HCT116 (cell line): ENCODE data around the gene CNPY2. TPM values are rescaled to one million over a fixed set of nuclear protein-coding genes. Genes with fewer than 3 reads are reported as not detected.

Experiments used
- ATAC-seq: fragments of 200-7000 bp; cut with Tn5 transposase; 2 replicates; pipeline ENCODE4 v1.9.1; 2020; ENCODE audit warnings: mild to moderate bottlenecking, moderate library complexity
- BruUV-seq: library from RNA; stranded (reverse); fragments of 400-500 nt; replicated peaks from 2 replicates; lab custom pipeline; 2021; lab: Mats Ljungman, UMichigan
- CTCF ChIA-PET: fragments of 300-600 bp; sonication (Branson Sonifier 250); formaldehyde crosslinking; loops from one replicate; lab custom pipeline; 2021; ENCODE audit warnings: antibody characterized with exemption; lab: Charles Lee
- POLR2A ChIA-PET: fragments of 300-600, 350-600 bp; sonication (Branson Sonifier 250); formaldehyde crosslinking; loops from one replicate; lab custom pipeline; 2021; ENCODE audit warnings: antibody characterized with exemption; lab: Charles Lee
- RAD21 ChIA-PET, 2 experiments: fragments of 300-600 bp; sonication (Branson Sonifier 250); formaldehyde crosslinking; loops; one replicate each; lab custom pipeline; 2023; ENCODE audit warnings: low total read pairs in 2 of 2; ENCODE audit not compliant: uncharacterized antibody in 2 of 2, unreplicated experiment in 2 of 2, low non-redundant PET in 1 of 2; lab: Charles Lee
- DNase-seq: peaks from one replicate; pipeline ENCODE4 v3.0.0-alpha.2; 2010; ENCODE audit warnings: low read depth, low spot score
- H2AFZ ChIP-seq: fragments of 200-600 bp; shearing (Covaris generic), sonication (generic); 2 replicates; pipeline ENCODE4 v1.6.1; 2017; ENCODE audit warnings: low read depth, mixed run types, mixed read lengths, antibody characterized with exemption, low read length; ENCODE audit not compliant: poor library complexity, severe bottlenecking
- H3K27ac ChIP-seq: 2 replicates; pipeline ENCODE4 v1.5.1; 2012; ENCODE audit warnings: low read depth, low read length
- H3K27me3 ChIP-seq: fragments of 200-600 bp; sonication (generic); 2 replicates; pipeline ENCODE4 v1.6.1; 2016; ENCODE audit warnings: mixed run types, low read length, mixed read lengths; ENCODE audit not compliant: insufficient read depth
- H3K36me3 ChIP-seq, 2 experiments: fragments of 200-500 bp in 1 of 2; fragments of 200-600 bp in 1 of 2; sonication (Bioruptor generic) in 1 of 2; sonication (generic) in 1 of 2; 2 replicates each; pipeline versions ENCODE4 v1.5.1 to v1.6.1; 2014 to 2016; ENCODE audit warnings: low read length in 2 of 2, inconsistent platforms in 1 of 2, mixed read lengths in 1 of 2, mixed run types in 1 of 2; ENCODE audit not compliant: insufficient read depth in 2 of 2, control insufficient read depth in 1 of 2
- H3K4me1 ChIP-seq, 2 experiments: fragments of 200-600 bp in 1 of 2; sonication (generic) in 1 of 2; 2 replicates each; pipeline versions ENCODE4 v1.5.1 to v1.6.1; 2012 to 2017; ENCODE audit warnings: low read length in 2 of 2, inconsistent platforms in 1 of 2, mild to moderate bottlenecking in 1 of 2, mixed read lengths in 1 of 2, mixed run types in 1 of 2, moderate library complexity in 1 of 2; ENCODE audit not compliant: insufficient read depth in 2 of 2, control insufficient read depth in 1 of 2
- H3K4me2 ChIP-seq: fragments of 200-600 bp; sonication (generic); 2 replicates; pipeline ENCODE4 v1.6.1; 2017; ENCODE audit warnings: mixed run types, low read length, mixed read lengths
- H3K4me3 ChIP-seq, 2 experiments: fragments of 200-600 bp in 1 of 2; sonication (generic) in 1 of 2; replicated peaks in 1 of 2; 2 replicates each; pipeline ENCODE4 v1.5.1; 2011 to 2016; ENCODE audit warnings: low read length in 2 of 2, control low read depth in 1 of 2, low read depth in 1 of 2, mild to moderate bottlenecking in 1 of 2, mixed read lengths in 1 of 2, mixed run types in 1 of 2
- H3K79me2 ChIP-seq: fragments of 200-600 bp; sonication (generic); 2 replicates; pipeline ENCODE4 v1.6.1; 2017; ENCODE audit warnings: mild to moderate bottlenecking, mixed run types, low read length, moderate library complexity, mixed read lengths; ENCODE audit not compliant: insufficient read depth
- H3K9ac ChIP-seq: fragments of 200-600 bp; sonication (generic); 2 replicates; pipeline ENCODE4 v1.6.1; 2016; ENCODE audit warnings: low read length, mixed read lengths
- H3K9me2 ChIP-seq: fragments of 200-600 bp; sonication (generic), shearing (Covaris generic); 2 replicates; pipeline ENCODE4 v1.6.1; 2017; ENCODE audit warnings: mixed run types, mild to moderate bottlenecking, moderate library complexity; ENCODE audit not compliant: insufficient read depth
- H3K9me3 ChIP-seq, 2 experiments: fragments of 200-500 bp in 1 of 2; fragments of 200-600 bp in 1 of 2; sonication (Bioruptor generic) in 1 of 2; sonication (generic) in 1 of 2; 2 replicates each; pipeline ENCODE4 v1.6.1; 2014 to 2017; ENCODE audit warnings: low read length in 2 of 2, mixed read lengths in 2 of 2, inconsistent platforms in 1 of 2, low read depth in 1 of 2, mild to moderate bottlenecking in 1 of 2, mixed run types in 1 of 2, moderate library complexity in 1 of 2; ENCODE audit not compliant: control insufficient read depth in 1 of 2, insufficient read depth in 1 of 2
- H4K20me1 ChIP-seq: fragments of 200-600 bp; sonication (generic), shearing (Covaris generic); 2 replicates; pipeline ENCODE4 v1.6.1; 2017; ENCODE audit warnings: mixed run types, mild to moderate bottlenecking, moderate library complexity; ENCODE audit not compliant: insufficient read depth
- CBX3 ChIP-seq: IDR thresholded peaks from 2 replicates; pipeline ENCODE4 v1.6.1; 2012; ENCODE audit warnings: low read depth
- FOSL1 ChIP-seq: IDR thresholded peaks from 2 replicates; pipeline ENCODE4 v1.6.1; 2012; ENCODE audit warnings: low read depth
- JUND ChIP-seq: IDR thresholded peaks from 2 replicates; pipeline ENCODE4 v1.6.1; 2012
- POLR2AphosphoS5 ChIP-seq: IDR thresholded peaks from 2 replicates; pipeline ENCODE4 v1.6.1; 2011; ENCODE audit warnings: mild to moderate bottlenecking, low read depth, low read length, moderate library complexity
- RAD21 ChIP-seq: IDR thresholded peaks from 2 replicates; pipeline ENCODE4 v1.6.1; 2012; ENCODE audit warnings: low read depth, mild to moderate bottlenecking
- SRF ChIP-seq: IDR thresholded peaks from 2 replicates; pipeline ENCODE4 v1.6.1; 2012; ENCODE audit warnings: low read depth
- YY1 ChIP-seq: IDR thresholded peaks from 2 replicates; pipeline ENCODE4 v1.6.1; 2011; ENCODE audit warnings: low read length, low read depth, moderate library complexity, mild to moderate bottlenecking; ENCODE audit not compliant: insufficient replicate concordance; ENCODE audit errors: extremely low read depth
- intact Hi-C: fragments of 100-400 bp; cut with micrococcal nuclease; formaldehyde crosslinking; loops from 2 replicates; pipeline ENCODE4 v1.10.0; 2022
- total RNA-seq: library from RNA; stranded (reverse); gene quantifications from one replicate; pipeline ENCODE4 v1.2.1, GENCODE V29; 2021; ENCODE audit not compliant: unreplicated experiment
- TF ChIP-seq, protein P1 (sequence below): IDR thresholded peaks from 2 replicates; pipeline ENCODE4 v1.6.1; 2012

Gene CNPY2
- total RNA-seq, 1 experiment from 2014 or later: 109 TPM

- Histone ChIP-seq H3K9me2 (no peaks in the 10 kb centered on the region), H3K9ac (peak overlapping the region; percentile 10; the same call in 1 of the 2 replicates), H3K27me3 (no peaks in the 10 kb centered on the region), H3K4me1 (peaks cover 24 to 57% of the 10 kb centered on the region in 2 experiments), H3K9me3 (no peaks in the 10 kb centered on the region), H3K4me2 (peak overlapping the region; percentile 80), H2AFZ (peak overlapping the region; percentile 5), H3K36me3 (peaks cover 0 to 2% of the 10 kb centered on the region in 2 experiments; a peak in 1 of 4 replicates), H3K79me2 (peaks cover 13% of the 10 kb centered on the region), H3K27ac (peak overlapping the region; percentile 25; the same call in 1 of the 2 replicates), H4K20me1 (no peaks in the 10 kb centered on the region), H3K4me3 (peak overlapping the region in 1 of 2 experiments; percentile 41; a peak in 2 of 4 replicates)
- ChIA-PET CTCF (no interaction called here), RAD21 (no interaction called here), POLR2A (no interaction called here)
- DNase-seq: peak; percentile 48
- TF ChIP-seq CBX3 (0 out of 2 replicates have a peak, but pooled peaks have one; percentile 13), JUND (no peak), SRF (no peak), FOSL1 (peak; percentile 59; the same call in 1 of the 2 replicates), RAD21 (peak; percentile 17; the same call in 1 of the 2 replicates)
- TF ChIP-seq, protein P1, sequence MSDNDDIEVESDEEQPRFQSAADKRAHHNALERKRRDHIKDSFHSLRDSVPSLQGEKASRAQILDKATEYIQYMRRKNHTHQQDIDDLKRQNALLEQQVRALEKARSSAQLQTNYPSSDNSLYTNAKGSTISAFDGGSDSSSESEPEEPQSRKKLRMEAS: peak; percentile 59; the same call in 1 of the 2 replicates
- no TSS peak for BruUV-seq
- peak; percentile 31 for ATAC-seq
- intact Hi-C loops: no loop called here
Measured at GRCh38 chr12:56261503-56262232, 54.1 kb downstream of the CNPY2 start.

DNA sequence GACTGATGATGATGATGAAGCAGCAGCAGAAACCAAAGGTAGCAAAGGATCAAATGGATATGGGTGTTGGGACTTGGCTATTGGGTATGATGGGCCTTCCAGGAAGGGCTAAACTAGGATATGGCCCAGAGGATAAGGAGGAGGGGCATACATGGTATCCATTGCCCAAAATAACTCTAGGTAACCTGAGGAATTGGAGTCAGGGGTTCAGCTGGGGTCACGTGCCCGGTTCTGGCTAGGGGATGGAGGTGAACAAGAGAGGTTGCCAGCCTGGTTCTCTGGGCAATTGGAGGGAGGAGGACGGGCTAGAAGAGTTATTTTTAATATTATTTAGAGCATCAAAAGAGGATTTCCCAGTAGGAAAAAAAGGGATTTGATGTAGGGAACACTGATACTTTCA is 54.9 kb downstream of the CNPY2 start:
- H2AFZ ChIP-seq: no peak overlapping the region
- no peak overlapping the region for H3K4me3 ChIP-seq
- no TSS peak for BruUV-seq
- TF ChIP-seq POLR2AphosphoS5: no peak
- TF ChIP-seq YY1: no peak
- DNase-seq: no peak
- H4K20me1 ChIP-seq: no peaks in the 10 kb centered on the region
- 0 out of 2 replicates have a peak overlapping the region, but pooled peaks have one; percentile 7 for H3K4me2 ChIP-seq
- no peak overlapping the region for H3K9ac ChIP-seq
- ChIA-PET POLR2A (interaction anchor here (0.6 kb wide), 1 partner anchor 518 kb away, joined by 7 read pairs; no protein-coding TSS in a partner anchor), RAD21 (no interaction called here), CTCF (no interaction called here)
- H3K9me2 ChIP-seq: no peaks in the 10 kb centered on the region
- H3K79me2 ChIP-seq: peaks cover 20% of the 10 kb centered on the region
- no peaks in the 10 kb centered on the region for H3K9me3 ChIP-seq
- H3K27me3 ChIP-seq: no peaks in the 10 kb centered on the region
- H3K36me3 ChIP-seq: peaks cover 2 to 10% of the 10 kb centered on the region in 2 experiments; a peak in 1 of 4 replicates
- H3K4me1 ChIP-seq: peaks cover 26 to 56% of the 10 kb centered on the region in 2 experiments
- intact Hi-C loops: no loop called here
- no peak for ATAC-seq
- H3K27ac ChIP-seq: no peak overlapping the region
